ENCODE data around the gene CACNA2D3. TPM values are rescaled to one million over a fixed set of nuclear protein-coding genes. Genes with fewer than 3 reads are reported as not detected.

The CACNA2D3 gene
- total RNA-seq, 4 donors from 2014 or later = 0.94 to 3.6 (median 2.1) TPM

- TF ChIP-seq CTCF (IDR thresholded peaks at IDR 0.05; ENCODE audit: low read depth) = no peak
These were observed 878.2 kb downstream of the CACNA2D3 start for GRCh38 chr3:55000546-55000945.

GRCh38 chr3:55000953-55001352, 878.6 kb downstream of the CACNA2D3 start:
- no peak for TF ChIP-seq CTCF (IDR thresholded peaks at IDR 0.05; ENCODE audit: low read depth)

GRCh38 chr3:55002416-55002930, 880.1 kb downstream of the CACNA2D3 start:
- no peak for TF ChIP-seq CTCF (IDR thresholded peaks at IDR 0.05; ENCODE audit: low read depth)

GRCh38 chr3:55006244-55006676, 883.9 kb downstream of the CACNA2D3 start:
- no peak for TF ChIP-seq CTCF (IDR thresholded peaks at IDR 0.05; ENCODE audit: low read depth)

GRCh38 chr3:55007971-55008370, 885.6 kb downstream of the CACNA2D3 start:
- no peak for TF ChIP-seq CTCF (IDR thresholded peaks at IDR 0.05; ENCODE audit: low read depth)

- TF ChIP-seq CTCF (IDR thresholded peaks at IDR 0.05; ENCODE audit: low read depth) = no peak
These were observed 887.0 kb downstream of the CACNA2D3 start for GRCh38 chr3:55009372-55009771.

- TF ChIP-seq CTCF (IDR thresholded peaks at IDR 0.05; ENCODE audit: low read depth) = no peak
These were observed 889.7 kb downstream of the CACNA2D3 start for GRCh38 chr3:55012091-55012490.
